ENCODE data around the gene CAMTA1. TPM values are rescaled to one million over a fixed set of nuclear protein-coding genes. Genes with fewer than 3 reads are reported as not detected.

The CAMTA1 gene
- total RNA-seq, 1 donor from 2014 or later: 109 TPM

GRCh38 chr1:7348073-7348472 is 562.8 kb downstream of the CAMTA1 start:
- DNase-seq (ENCODE audit: low read depth, low spot score): no peak
- H3K27me3 Mint-ChIP-seq (ENCODE audit: low read depth): no peaks in the 10 kb centered on the region
- no peaks in the 10 kb centered on the region for H3K36me3 Mint-ChIP-seq (ENCODE audit: low read depth)
- peaks cover 4% of the 10 kb centered on the region for H3K9me3 Mint-ChIP-seq
- TF ChIP-seq, protein P1, sequence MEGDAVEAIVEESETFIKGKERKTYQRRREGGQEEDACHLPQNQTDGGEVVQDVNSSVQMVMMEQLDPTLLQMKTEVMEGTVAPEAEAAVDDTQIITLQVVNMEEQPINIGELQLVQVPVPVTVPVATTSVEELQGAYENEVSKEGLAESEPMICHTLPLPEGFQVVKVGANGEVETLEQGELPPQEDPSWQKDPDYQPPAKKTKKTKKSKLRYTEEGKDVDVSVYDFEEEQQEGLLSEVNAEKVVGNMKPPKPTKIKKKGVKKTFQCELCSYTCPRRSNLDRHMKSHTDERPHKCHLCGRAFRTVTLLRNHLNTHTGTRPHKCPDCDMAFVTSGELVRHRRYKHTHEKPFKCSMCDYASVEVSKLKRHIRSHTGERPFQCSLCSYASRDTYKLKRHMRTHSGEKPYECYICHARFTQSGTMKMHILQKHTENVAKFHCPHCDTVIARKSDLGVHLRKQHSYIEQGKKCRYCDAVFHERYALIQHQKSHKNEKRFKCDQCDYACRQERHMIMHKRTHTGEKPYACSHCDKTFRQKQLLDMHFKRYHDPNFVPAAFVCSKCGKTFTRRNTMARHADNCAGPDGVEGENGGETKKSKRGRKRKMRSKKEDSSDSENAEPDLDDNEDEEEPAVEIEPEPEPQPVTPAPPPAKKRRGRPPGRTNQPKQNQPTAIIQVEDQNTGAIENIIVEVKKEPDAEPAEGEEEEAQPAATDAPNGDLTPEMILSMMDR (conservative IDR thresholded peaks at IDR 0.05): no peak
- peaks cover 26% of the 10 kb centered on the region for H3K4me1 Mint-ChIP-seq
- no peak overlapping the region for H3K4me3 Mint-ChIP-seq
- no peak overlapping the region for H3K27ac Mint-ChIP-seq (ENCODE audit: unreplicated experiment)

DNA sequence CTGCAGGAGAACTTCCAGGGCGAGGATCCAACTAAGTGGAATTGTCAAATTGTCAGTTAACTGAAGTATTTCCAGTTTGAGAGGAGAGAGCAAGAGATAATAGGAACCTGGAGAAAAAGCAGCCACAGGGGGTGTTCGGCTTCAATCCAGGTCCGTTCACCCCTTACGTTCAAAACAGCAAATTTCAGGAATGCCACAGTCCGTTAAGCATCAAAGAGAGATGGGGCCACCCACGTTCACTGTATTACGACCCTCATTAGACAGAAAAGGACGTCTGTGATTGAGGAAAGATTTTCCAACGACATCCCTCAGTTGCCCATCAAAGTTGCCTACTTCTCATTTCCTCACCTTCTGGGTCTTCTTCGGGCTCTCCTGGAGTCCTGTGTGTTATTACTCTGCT is 563.3 kb downstream of the CAMTA1 start:
- Mint-ChIP-seq H3K4me3 (no peak overlapping the region), H3K27ac (ENCODE audit: unreplicated experiment) (peak overlapping the region; percentile 20), H3K9me3 (peaks cover 2% of the 10 kb centered on the region), H3K27me3 (ENCODE audit: low read depth) (no peaks in the 10 kb centered on the region), H3K36me3 (ENCODE audit: low read depth) (no peaks in the 10 kb centered on the region), H3K4me1 (peaks cover 26% of the 10 kb centered on the region)
- DNase-seq (ENCODE audit: low read depth, low spot score): no peak
- TF ChIP-seq, protein P1 (conservative IDR thresholded peaks at IDR 0.05): no peak

- peaks cover 22% of the 10 kb centered on the region for H3K4me1 Mint-ChIP-seq
Measured at GRCh38 chr1:7350804-7351203, 565.5 kb downstream of the CAMTA1 start.

GRCh38 chr1:7351649-7352048 is 566.4 kb downstream of the CAMTA1 start:
- peaks cover 17% of the 10 kb centered on the region for H3K4me1 Mint-ChIP-seq
- H3K4me3 Mint-ChIP-seq: no peak overlapping the region
- TF ChIP-seq, protein P1 (conservative IDR thresholded peaks at IDR 0.05): no peak
- no peak overlapping the region for H3K27ac Mint-ChIP-seq (ENCODE audit: unreplicated experiment)
- DNase-seq (ENCODE audit: low read depth, low spot score): no peak
- no peaks in the 10 kb centered on the region for H3K27me3 Mint-ChIP-seq (ENCODE audit: low read depth)
- no peaks in the 10 kb centered on the region for H3K36me3 Mint-ChIP-seq (ENCODE audit: low read depth)
- H3K9me3 Mint-ChIP-seq: no peaks in the 10 kb centered on the region

More at GRCh38 chr1:7350804-7351203, 565.5 kb downstream of the CAMTA1 start:
- Mint-ChIP-seq H3K27me3 (ENCODE audit: low read depth) (no peaks in the 10 kb centered on the region), H3K9me3 (no peaks in the 10 kb centered on the region), H3K36me3 (ENCODE audit: low read depth) (no peaks in the 10 kb centered on the region), H3K4me3 (no peak overlapping the region), H3K27ac (ENCODE audit: unreplicated experiment) (no peak overlapping the region)
- TF ChIP-seq, protein P1 (conservative IDR thresholded peaks at IDR 0.05): no peak
- DNase-seq (ENCODE audit: low read depth, low spot score): no peak

GRCh38 chr1:7352364-7352763 is 567.1 kb downstream of the CAMTA1 start:
- Mint-ChIP-seq H3K4me1 (peaks cover 10% of the 10 kb centered on the region), H3K9me3 (no peaks in the 10 kb centered on the region), H3K36me3 (ENCODE audit: low read depth) (no peaks in the 10 kb centered on the region), H3K27me3 (ENCODE audit: low read depth) (no peaks in the 10 kb centered on the region), H3K4me3 (no peak overlapping the region), H3K27ac (ENCODE audit: unreplicated experiment) (no peak overlapping the region)
- TF ChIP-seq, protein P1 (conservative IDR thresholded peaks at IDR 0.05): no peak
- DNase-seq (ENCODE audit: low read depth, low spot score): no peak

DNA sequence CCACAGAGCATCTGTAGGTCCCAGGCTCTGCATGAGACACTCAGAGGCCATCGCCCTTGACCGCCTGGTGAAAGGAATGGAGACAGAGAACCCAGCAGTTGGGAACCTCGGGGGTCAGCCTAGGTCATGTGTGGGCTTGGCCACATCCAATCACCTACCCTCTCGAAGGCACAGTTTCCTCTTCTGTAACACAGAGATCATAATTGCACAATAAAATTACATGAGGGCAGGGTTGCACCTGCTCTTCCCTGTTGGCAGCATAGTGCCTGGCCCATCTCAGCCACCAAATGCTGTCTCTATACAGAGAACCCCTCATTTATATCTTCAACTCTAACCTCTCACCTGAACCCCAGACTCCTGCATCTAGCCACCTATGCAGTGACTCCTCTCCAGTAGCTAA is 567.7 kb downstream of the CAMTA1 start:
- Mint-ChIP-seq H3K27ac (ENCODE audit: unreplicated experiment) (no peak overlapping the region), H3K9me3 (no peaks in the 10 kb centered on the region), H3K36me3 (ENCODE audit: low read depth) (no peaks in the 10 kb centered on the region), H3K4me3 (no peak overlapping the region), H3K27me3 (ENCODE audit: low read depth) (no peaks in the 10 kb centered on the region), H3K4me1 (peaks cover 5% of the 10 kb centered on the region)
- TF ChIP-seq, protein P1 (conservative IDR thresholded peaks at IDR 0.05): no peak
- no peak for DNase-seq (ENCODE audit: low read depth, low spot score)

Measured in neural crest cell (in vitro differentiated cells).